GM18505 (cell line): ENCODE results near the gene QPCT.

Experiments used
- ATAC-seq: cut with Tn5 transposase; IDR thresholded peaks from one replicate; pipeline ENCODE4 v1.9.1; 2021; ENCODE audit not compliant: unreplicated experiment
- POLR2A ChIP-seq: IDR thresholded peaks from 4 replicates; pipeline ENCODE4 v1.6.1; 2011; ENCODE audit warnings: borderline replicate concordance; ENCODE audit not compliant: insufficient read depth, insufficient read length; ENCODE audit errors: extremely low read depth

QPCT gene

GRCh38 chr2:37357069-37357468 lies 12.6 kb downstream of the QPCT start:
- no peak for TF ChIP-seq POLR2A
- no peak for ATAC-seq

DNA sequence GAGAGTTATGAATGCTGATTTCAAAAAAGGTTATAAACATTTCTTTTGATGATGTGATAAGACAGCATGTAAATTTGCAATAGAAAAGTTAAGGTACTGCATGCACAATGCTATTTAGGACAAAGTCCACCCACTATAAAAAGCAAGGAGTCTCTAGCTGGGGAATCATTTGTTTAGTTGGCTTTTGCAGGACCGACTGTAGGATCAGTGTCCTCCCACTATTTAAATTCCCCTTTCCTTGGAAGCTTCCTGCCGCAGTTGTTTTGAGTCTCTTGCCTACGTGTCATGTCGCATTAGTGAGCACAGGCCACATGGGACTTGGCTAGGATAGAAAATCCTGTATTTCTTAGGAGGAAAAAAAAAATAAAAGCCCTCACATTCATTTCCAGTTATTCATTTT lies 13.1 kb downstream of the QPCT start:
- TF ChIP-seq POLR2A, result no peak
- ATAC-seq, result no peak

- ATAC-seq, result no peak
- TF ChIP-seq POLR2A, result no peak
Measured at GRCh38 chr2:37358466-37358865, 14.0 kb downstream of the QPCT start.

GRCh38 chr2:37361216-37361815 lies 16.9 kb downstream of the QPCT start:
- TF ChIP-seq POLR2A, result no peak
- ATAC-seq, result no peak

DNA sequence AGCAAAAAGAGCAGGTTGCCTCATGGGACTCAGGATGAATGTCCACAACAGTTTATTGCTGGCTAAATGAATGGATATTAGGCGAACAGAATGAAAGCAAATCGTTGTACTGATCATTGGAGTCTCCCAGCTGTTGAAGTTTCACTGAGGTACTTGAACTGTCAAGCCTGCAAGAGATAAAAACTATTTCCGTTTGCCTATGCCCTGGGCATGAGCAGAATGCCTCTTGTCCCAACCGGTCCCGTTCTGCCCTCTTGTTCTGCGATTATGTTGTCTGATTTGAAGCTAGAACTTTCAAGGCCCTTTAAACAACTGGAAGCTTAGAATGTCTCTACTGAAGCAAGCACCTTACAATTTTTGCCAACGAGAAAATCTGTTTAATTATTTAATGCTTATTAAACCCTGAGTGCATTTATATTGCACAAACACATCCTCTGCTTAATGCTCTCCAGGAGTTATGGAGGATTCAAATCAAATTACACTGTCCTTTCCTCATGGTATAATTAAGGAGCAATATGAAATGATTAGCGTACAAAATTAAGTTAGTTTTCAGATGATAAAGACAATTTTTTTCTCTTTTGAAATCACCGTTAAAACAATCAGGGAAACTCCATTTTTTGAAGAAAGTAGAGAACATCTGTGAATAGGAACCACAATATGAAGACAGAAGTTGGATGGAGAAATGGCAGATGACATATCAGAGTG lies 17.7 kb downstream of the QPCT start:
- no peak for ATAC-seq
- no peak for TF ChIP-seq POLR2A

DNA sequence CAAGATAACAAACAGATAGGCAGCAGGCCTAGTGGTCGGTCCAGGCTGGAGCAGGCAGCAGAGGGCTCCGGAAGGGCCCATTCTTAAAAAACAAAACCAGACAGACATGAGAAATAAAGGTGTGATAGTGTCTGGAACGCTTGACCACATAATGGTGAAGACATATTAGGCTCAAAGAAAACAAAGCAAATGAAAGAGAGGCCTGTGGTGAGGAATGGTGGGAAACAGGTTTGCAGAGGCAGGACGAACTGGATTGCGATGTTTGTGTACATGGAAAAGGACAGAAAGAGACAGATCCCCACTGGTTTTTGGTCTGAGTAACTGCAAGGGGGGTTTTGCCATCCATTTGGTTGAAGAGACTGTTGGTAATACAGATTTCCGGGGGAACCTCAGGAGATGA lies 19.9 kb downstream of the QPCT start:
- no peak for TF ChIP-seq POLR2A
- ATAC-seq, result no peak

- no peak for ATAC-seq
- TF ChIP-seq POLR2A, result no peak
Measured at GRCh38 chr2:37365669-37366068, 21.2 kb downstream of the QPCT start.

DNA sequence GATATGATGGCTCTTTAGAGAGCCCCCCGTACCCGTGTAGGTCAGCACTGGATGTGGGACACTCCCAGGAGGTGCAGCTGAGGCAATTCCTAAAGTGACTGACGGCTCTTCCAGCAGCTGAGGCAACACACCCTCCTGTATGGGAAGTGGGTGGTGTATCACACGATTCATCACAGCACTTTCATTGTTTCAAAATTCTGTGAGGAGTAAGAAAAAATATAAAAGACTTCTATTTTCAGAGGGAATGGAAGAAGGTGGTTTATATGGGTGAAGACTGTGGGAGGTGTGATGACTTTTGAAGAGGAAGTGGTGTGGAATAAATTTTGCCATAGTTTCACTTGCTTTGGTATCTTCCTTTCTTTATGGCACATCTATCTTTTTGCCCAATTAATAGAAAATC lies 22.3 kb downstream of the QPCT start:
- no peak for ATAC-seq
- no peak for TF ChIP-seq POLR2A

DNA sequence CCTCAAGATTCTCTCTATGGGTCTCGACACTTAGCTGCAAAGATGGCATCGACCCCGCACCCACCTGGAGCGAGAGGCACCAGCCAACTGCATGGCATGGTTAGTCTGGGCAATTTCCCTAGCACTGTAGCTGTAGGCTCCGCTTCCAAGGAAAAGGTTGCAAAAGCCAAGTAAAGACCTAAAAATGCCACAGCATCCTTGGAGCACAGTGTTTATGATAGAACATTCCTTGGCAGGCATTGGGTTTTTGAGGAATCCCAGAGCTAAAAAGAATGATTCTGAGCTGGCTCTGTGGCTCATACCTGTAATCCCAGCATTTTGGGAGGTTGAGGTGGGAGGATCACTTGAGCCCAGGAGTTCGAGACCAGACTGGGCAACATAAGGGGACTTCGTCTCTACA lies 22.9 kb downstream of the QPCT start:
- no peak for TF ChIP-seq POLR2A
- no peak for ATAC-seq

GRCh38 chr2:37367984-37368383 lies 23.6 kb downstream of the QPCT start:
- TF ChIP-seq POLR2A, result no peak
- ATAC-seq, result no peak

- TF ChIP-seq POLR2A, result no peak
- ATAC-seq, result no peak
Measured at GRCh38 chr2:37370666-37371065, 26.2 kb downstream of the QPCT start.

- ATAC-seq, result no peak
- no peak for TF ChIP-seq POLR2A
Measured at GRCh38 chr2:37372000-37372399, 27.6 kb downstream of the QPCT start.

GRCh38 chr2:37375741-37376288 lies 31.4 kb downstream of the QPCT start:
- no peak for TF ChIP-seq POLR2A
- ATAC-seq, result peak; percentile 25
